Measurements from ENCODE around the gene PACC1.

- TF ChIP-seq POLR2AphosphoS5 (IDR thresholded peaks at IDR 0.05; ENCODE audit: low read depth), result no peak
- no peak for TF ChIP-seq CTCF (IDR thresholded peaks at IDR 0.05; ENCODE audit: insufficient read depth, low read length)
- TF ChIP-seq GABPA (IDR thresholded peaks at IDR 0.05; ENCODE audit: low read depth), result no peak
Measured at GRCh38 chr1:212351588-212352362, 62.9 kb downstream of the PACC1 start.
